HEK293 (cell line): Measurements from ENCODE around the gene TSPO2.

Experiments used
- CTCF ChIA-PET: fragments of 350-600 bp; formaldehyde crosslinking; extraction: SDS; loops from one replicate; lab custom pipeline; 2021; ENCODE audit warnings: antibody characterized with exemption; lab: Yijun Ruan, JAX
- POLR2A ChIA-PET: fragments of 300-600 bp; formaldehyde crosslinking; extraction: SDS; loops from one replicate; lab custom pipeline; 2020; ENCODE audit warnings: antibody characterized with exemption, inconsistent platforms; lab: Yijun Ruan, JAX
- H3K27ac ChIP-seq: fragments of 200-500 bp; sonication (Bioruptor generic); 2 replicates; pipeline ENCODE4 v1.5.1; 2014; ENCODE audit warnings: low read depth, low read length, control low read depth, inconsistent platforms; ENCODE audit errors: extremely low read depth
- H3K36me3 ChIP-seq, 2 experiments: fragments of 200-500 bp in 1 of 2; sonication (Bioruptor generic) in 1 of 2; 1 replicate in 1 of 2; 2 replicates in 1 of 2; pipeline ENCODE4 v1.5.1; 2014 to 2017; ENCODE audit warnings: inconsistent platforms in 2 of 2, low read length in 2 of 2; ENCODE audit not compliant: control insufficient read depth in 2 of 2, insufficient read depth in 1 of 2
- H3K4me1 ChIP-seq: fragments of 200-500 bp; sonication (Bioruptor generic); 2 replicates; pipeline ENCODE4 v1.5.1; 2014; ENCODE audit warnings: mild to moderate bottlenecking, low read length, inconsistent platforms; ENCODE audit not compliant: control insufficient read depth, insufficient read depth
- H3K4me3 ChIP-seq: 2 replicates; pipeline ENCODE4 v1.5.1; 2011; ENCODE audit warnings: low read depth, mild to moderate bottlenecking, control low read depth, low read length, moderate library complexity
- H3K9me3 ChIP-seq: fragments of 200-500 bp; sonication (Bioruptor generic); 2 replicates; pipeline ENCODE4 v1.5.1; 2014; ENCODE audit warnings: low read depth, low read length, inconsistent platforms; ENCODE audit not compliant: control insufficient read depth, insufficient read depth
- BCL11A ChIP-seq: fragments of 450-650 bp; formaldehyde crosslinking; IDR thresholded peaks from 2 replicates; pipeline ENCODE4 v1.5.1; 2016; ENCODE audit warnings: low read depth, missing biosample characterization, missing genetic modification characterization
- KLF16 ChIP-seq: fragments of 450-650 bp; formaldehyde crosslinking; IDR thresholded peaks from 2 replicates; pipeline ENCODE4 v1.5.1; 2017; ENCODE audit warnings: missing biosample characterization, missing genetic modification characterization
- SP2 ChIP-seq: fragments of 450-650 bp; formaldehyde crosslinking; IDR thresholded peaks from 2 replicates; pipeline ENCODE4 v1.5.1; 2016; ENCODE audit warnings: missing biosample characterization, missing genetic modification characterization
- WT1 ChIP-seq: fragments of 450-650 bp; formaldehyde crosslinking; IDR thresholded peaks from 2 replicates; pipeline ENCODE4 v1.5.1; 2016; ENCODE audit warnings: missing biosample characterization, missing genetic modification characterization
- ZNF121 ChIP-seq: fragments of 450-650 bp; formaldehyde crosslinking; IDR thresholded peaks from 2 replicates; pipeline ENCODE4 v1.5.1; 2016; ENCODE audit warnings: missing biosample characterization, missing genetic modification characterization
- ZNF132 ChIP-seq: fragments of 450-650 bp; formaldehyde crosslinking; IDR thresholded peaks from 2 replicates; pipeline ENCODE4 v1.5.1; 2017; ENCODE audit warnings: missing biosample characterization, missing genetic modification characterization, borderline replicate concordance
- ZNF140 ChIP-seq: fragments of 450-650 bp; formaldehyde crosslinking; IDR thresholded peaks from 2 replicates; pipeline ENCODE4 v1.5.1; 2016; ENCODE audit warnings: missing biosample characterization, missing genetic modification characterization
- ZNF202 ChIP-seq: fragments of 450-650 bp; formaldehyde crosslinking; IDR thresholded peaks from 2 replicates; pipeline ENCODE4 v1.5.1; 2016; ENCODE audit warnings: missing biosample characterization, missing genetic modification characterization, borderline replicate concordance
- ZNF341 ChIP-seq: fragments of 450-650 bp; formaldehyde crosslinking; IDR thresholded peaks from 2 replicates; pipeline ENCODE4; 2016; ENCODE audit warnings: low read depth, missing biosample characterization, missing genetic modification characterization
- ZNF37A ChIP-seq: fragments of 450-650 bp; IDR thresholded peaks from 2 replicates; pipeline ENCODE4 v1.5.1; 2018; ENCODE audit warnings: missing biosample characterization, missing genetic modification characterization
- ZNF391 ChIP-seq: fragments of 450-650 bp; formaldehyde crosslinking; IDR thresholded peaks from 2 replicates; pipeline ENCODE4 v1.5.1; 2016; ENCODE audit warnings: low read depth, missing biosample characterization, missing genetic modification characterization, borderline replicate concordance
- ZNF404 ChIP-seq: fragments of 450-650 bp; formaldehyde crosslinking; IDR thresholded peaks from 2 replicates; pipeline ENCODE4 v1.5.1; 2017; ENCODE audit warnings: missing biosample characterization, missing genetic modification characterization
- ZNF561 ChIP-seq: fragments of 450-650 bp; IDR thresholded peaks from 2 replicates; pipeline ENCODE4 v1.5.1; 2018; ENCODE audit warnings: missing biosample characterization, missing genetic modification characterization, borderline replicate concordance
- ZNF623 ChIP-seq: fragments of 450-650 bp; formaldehyde crosslinking; IDR thresholded peaks from 2 replicates; pipeline ENCODE4 v1.5.1; 2016; ENCODE audit warnings: missing biosample characterization, missing genetic modification characterization
- ZNF658 ChIP-seq: fragments of 450-650 bp; formaldehyde crosslinking; IDR thresholded peaks from 2 replicates; pipeline ENCODE4; 2016; ENCODE audit warnings: missing biosample characterization, missing genetic modification characterization
- ZNF664 ChIP-seq: fragments of 450-650 bp; formaldehyde crosslinking; IDR thresholded peaks from 2 replicates; pipeline ENCODE4 v1.5.1; 2016; ENCODE audit warnings: missing biosample characterization, missing genetic modification characterization
- ZNF776 ChIP-seq: fragments of 450-650 bp; formaldehyde crosslinking; IDR thresholded peaks from 2 replicates; pipeline ENCODE4 v1.5.0; 2017; ENCODE audit warnings: missing biosample characterization, missing genetic modification characterization, borderline replicate concordance
- TF ChIP-seq, protein P1 (sequence below): fragments of 450-650 bp; formaldehyde crosslinking; IDR thresholded peaks from 2 replicates; pipeline ENCODE4 v1.5.1; 2017; ENCODE audit warnings: missing biosample characterization, missing genetic modification characterization
- TF ChIP-seq, protein P2 (sequence below): fragments of 450-650 bp; formaldehyde crosslinking; IDR thresholded peaks from 2 replicates; pipeline ENCODE4 v1.5.1; 2017; ENCODE audit warnings: missing biosample characterization, missing genetic modification characterization
- TF ChIP-seq, protein P3 (sequence below): fragments of 450-650 bp; formaldehyde crosslinking; IDR thresholded peaks from 2 replicates; pipeline ENCODE4 v1.5.1; 2016; ENCODE audit warnings: missing biosample characterization, missing genetic modification characterization
- TF ChIP-seq, protein P4 (sequence below): fragments of 450-650 bp; formaldehyde crosslinking; IDR thresholded peaks from 2 replicates; pipeline ENCODE4 v1.5.1; 2016; ENCODE audit warnings: missing biosample characterization, missing genetic modification characterization
- TF ChIP-seq, protein P5 (sequence below): fragments of 450-650 bp; formaldehyde crosslinking; IDR thresholded peaks from 2 replicates; pipeline ENCODE4 v1.5.1; 2016; ENCODE audit warnings: missing biosample characterization, missing genetic modification characterization
- TF ChIP-seq, protein P6 (sequence below): fragments of 450-650 bp; formaldehyde crosslinking; IDR thresholded peaks from 2 replicates; pipeline ENCODE4 v1.5.1; 2017; ENCODE audit warnings: missing biosample characterization, missing genetic modification characterization

The TSPO2 gene

DNA sequence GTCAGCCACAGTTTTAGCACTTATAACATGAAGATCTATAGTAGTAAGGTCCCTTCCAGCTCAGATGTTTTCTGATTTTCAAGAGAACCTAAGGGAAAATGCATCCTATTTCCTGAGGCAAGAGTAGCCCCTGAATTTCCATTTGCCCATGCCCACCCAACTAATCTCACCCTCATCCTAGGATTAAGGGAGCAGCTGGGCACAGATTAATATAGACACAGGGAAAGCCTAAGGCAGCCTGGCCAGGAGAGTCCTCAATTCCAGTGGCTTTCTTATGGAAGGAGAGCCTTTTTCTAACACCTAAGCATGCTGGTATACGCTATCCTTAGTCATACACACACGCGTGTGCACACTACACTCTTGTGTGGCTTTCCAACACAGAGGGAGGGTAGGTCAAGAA is 12.2 kb downstream of the TSPO2 start:
- H3K27ac ChIP-seq, result no peak overlapping the region

DNA sequence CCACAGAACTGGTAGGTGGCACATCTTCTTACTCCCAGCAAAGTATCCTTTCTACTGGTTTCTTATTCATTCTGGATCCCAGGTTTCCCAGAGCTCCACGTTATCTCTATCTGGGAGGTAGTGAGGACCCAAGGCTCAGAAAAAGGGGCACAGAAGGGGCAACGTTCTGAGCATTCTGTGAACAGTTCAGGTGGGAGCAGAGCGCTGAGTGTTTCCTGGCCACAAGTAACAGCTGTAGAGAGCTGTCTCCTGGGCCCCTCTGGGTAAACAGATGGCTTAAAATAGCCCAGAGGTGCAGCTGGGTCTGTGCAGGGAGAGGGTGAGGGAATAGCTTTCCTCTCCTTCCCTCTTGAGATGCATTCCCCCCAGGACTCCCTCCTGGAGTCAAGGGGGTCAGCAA is 12.9 kb downstream of the TSPO2 start:
- TF ChIP-seq, protein P1, sequence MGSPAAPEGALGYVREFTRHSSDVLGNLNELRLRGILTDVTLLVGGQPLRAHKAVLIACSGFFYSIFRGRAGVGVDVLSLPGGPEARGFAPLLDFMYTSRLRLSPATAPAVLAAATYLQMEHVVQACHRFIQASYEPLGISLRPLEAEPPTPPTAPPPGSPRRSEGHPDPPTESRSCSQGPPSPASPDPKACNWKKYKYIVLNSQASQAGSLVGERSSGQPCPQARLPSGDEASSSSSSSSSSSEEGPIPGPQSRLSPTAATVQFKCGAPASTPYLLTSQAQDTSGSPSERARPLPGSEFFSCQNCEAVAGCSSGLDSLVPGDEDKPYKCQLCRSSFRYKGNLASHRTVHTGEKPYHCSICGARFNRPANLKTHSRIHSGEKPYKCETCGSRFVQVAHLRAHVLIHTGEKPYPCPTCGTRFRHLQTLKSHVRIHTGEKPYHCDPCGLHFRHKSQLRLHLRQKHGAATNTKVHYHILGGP (tag by site-specific recombination), result no peak
- TF ChIP-seq ZNF623 (tag by site-specific recombination) (no peak), SP2 (tag by site-specific recombination) (no peak), ZNF391 (tag by site-specific recombination) (no peak)
- TF ChIP-seq, all 188 proteins: peak for 0
- Histone ChIP-seq H3K4me1 (no peaks in the 10 kb centered on the region), H3K27ac (no peak overlapping the region), H3K36me3 (no peaks in the 10 kb centered on the region), H3K9me3 (no peaks in the 10 kb centered on the region), H3K4me3 (no peak overlapping the region)
- CTCF ChIA-PET, result interaction anchor here (0.5 to 10.6 kb wide), 9 partner anchors 9 to 231 kb away, joined by 3 to 100 read pairs (median 4); partner anchors contain the start of genes TSPO2 and UNC5CL
- POLR2A ChIA-PET, result interaction anchor here (1.5 kb wide), 1 partner anchor 18 kb away, joined by 4 read pairs; no protein-coding TSS in a partner anchor

More for the DNA sequence above, 12.2 kb downstream of the TSPO2 start:
- no peaks in the 10 kb centered on the region for H3K9me3 ChIP-seq
- no peaks in the 10 kb centered on the region for H3K4me1 ChIP-seq
- POLR2A ChIA-PET, result no interaction called here
- H3K36me3 ChIP-seq, result no peaks in the 10 kb centered on the region
- H3K4me3 ChIP-seq, result no peak overlapping the region
- CTCF ChIA-PET, result interaction anchor here (0.7 to 10.6 kb wide), 6 partner anchors 9 to 27 kb away, joined by 3 to 100 read pairs (median 4); partner anchors contain the start of genes TSPO2 and UNC5CL
- TF ChIP-seq, protein P2, sequence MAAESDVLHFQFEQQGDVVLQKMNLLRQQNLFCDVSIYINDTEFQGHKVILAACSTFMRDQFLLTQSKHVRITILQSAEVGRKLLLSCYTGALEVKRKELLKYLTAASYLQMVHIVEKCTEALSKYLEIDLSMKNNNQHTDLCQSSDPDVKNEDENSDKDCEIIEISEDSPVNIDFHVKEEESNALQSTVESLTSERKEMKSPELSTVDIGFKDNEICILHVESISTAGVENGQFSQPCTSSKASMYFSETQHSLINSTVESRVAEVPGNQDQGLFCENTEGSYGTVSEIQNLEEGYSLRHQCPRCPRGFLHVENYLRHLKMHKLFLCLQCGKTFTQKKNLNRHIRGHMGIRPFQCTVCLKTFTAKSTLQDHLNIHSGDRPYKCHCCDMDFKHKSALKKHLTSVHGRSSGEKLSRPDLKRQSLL (tag by site-specific recombination), result no peak
- TF ChIP-seq ZNF121 (no peak), ZNF202 (tag by site-specific recombination) (no peak), ZNF664 (tag by site-specific recombination) (no peak), WT1 (tag by site-specific recombination) (no peak), BCL11A (no peak), ZNF37A (tag by site-specific recombination) (no peak), KLF16 (tag by site-specific recombination) (no peak), ZNF404 (no peak), ZNF341 (no peak), ZNF561 (tag by site-specific recombination) (no peak), ZNF658 (tag by site-specific recombination) (no peak), ZNF132 (tag by site-specific recombination) (no peak), ZNF140 (tag by site-specific recombination) (no peak), ZNF776 (no peak)
- TF ChIP-seq, protein P3, sequence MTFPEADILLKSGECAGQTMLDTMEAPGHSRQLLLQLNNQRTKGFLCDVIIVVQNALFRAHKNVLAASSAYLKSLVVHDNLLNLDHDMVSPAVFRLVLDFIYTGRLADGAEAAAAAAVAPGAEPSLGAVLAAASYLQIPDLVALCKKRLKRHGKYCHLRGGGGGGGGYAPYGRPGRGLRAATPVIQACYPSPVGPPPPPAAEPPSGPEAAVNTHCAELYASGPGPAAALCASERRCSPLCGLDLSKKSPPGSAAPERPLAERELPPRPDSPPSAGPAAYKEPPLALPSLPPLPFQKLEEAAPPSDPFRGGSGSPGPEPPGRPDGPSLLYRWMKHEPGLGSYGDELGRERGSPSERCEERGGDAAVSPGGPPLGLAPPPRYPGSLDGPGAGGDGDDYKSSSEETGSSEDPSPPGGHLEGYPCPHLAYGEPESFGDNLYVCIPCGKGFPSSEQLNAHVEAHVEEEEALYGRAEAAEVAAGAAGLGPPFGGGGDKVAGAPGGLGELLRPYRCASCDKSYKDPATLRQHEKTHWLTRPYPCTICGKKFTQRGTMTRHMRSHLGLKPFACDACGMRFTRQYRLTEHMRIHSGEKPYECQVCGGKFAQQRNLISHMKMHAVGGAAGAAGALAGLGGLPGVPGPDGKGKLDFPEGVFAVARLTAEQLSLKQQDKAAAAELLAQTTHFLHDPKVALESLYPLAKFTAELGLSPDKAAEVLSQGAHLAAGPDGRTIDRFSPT, result no peak
- TF ChIP-seq, protein P4, sequence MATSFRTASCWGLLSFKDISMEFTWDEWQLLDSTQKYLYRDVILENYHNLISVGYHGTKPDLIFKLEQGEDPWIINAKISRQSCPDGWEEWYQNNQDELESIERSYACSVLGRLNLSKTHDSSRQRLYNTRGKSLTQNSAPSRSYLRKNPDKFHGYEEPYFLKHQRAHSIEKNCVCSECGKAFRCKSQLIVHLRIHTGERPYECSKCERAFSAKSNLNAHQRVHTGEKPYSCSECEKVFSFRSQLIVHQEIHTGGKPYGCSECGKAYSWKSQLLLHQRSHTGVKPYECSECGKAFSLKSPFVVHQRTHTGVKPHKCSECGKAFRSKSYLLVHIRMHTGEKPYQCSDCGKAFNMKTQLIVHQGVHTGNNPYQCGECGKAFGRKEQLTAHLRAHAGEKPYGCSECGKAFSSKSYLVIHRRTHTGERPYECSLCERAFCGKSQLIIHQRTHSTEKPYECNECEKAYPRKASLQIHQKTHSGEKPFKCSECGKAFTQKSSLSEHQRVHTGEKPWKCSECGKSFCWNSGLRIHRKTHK (tag by site-specific recombination), result no peak
- TF ChIP-seq, protein P5, sequence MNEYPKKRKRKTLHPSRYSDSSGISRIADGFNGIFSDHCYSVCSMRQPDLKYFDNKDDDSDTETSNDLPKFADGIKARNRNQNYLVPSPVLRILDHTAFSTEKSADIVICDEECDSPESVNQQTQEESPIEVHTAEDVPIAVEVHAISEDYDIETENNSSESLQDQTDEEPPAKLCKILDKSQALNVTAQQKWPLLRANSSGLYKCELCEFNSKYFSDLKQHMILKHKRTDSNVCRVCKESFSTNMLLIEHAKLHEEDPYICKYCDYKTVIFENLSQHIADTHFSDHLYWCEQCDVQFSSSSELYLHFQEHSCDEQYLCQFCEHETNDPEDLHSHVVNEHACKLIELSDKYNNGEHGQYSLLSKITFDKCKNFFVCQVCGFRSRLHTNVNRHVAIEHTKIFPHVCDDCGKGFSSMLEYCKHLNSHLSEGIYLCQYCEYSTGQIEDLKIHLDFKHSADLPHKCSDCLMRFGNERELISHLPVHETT, result no peak
- TF ChIP-seq, protein P6, sequence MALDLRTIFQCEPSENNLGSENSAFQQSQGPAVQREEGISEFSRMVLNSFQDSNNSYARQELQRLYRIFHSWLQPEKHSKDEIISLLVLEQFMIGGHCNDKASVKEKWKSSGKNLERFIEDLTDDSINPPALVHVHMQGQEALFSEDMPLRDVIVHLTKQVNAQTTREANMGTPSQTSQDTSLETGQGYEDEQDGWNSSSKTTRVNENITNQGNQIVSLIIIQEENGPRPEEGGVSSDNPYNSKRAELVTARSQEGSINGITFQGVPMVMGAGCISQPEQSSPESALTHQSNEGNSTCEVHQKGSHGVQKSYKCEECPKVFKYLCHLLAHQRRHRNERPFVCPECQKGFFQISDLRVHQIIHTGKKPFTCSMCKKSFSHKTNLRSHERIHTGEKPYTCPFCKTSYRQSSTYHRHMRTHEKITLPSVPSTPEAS (tag by site-specific recombination), result no peak
- TF ChIP-seq, all 188 proteins: peak for 0
